Loucy (cell line): Measurements from ENCODE around the gene CLEC16A.

Experiments
- H2AFZ ChIP-seq: fragments of 200-600 bp; sonication (generic); 2 replicates; pipeline ENCODE4 v1.6.0; 2016; ENCODE audit warnings: antibody characterized with exemption, mild to moderate bottlenecking, low read length, moderate library complexity
- H3F3A ChIP-seq: fragments of 200-600 bp; 2 replicates; pipeline ENCODE4 v1.6.0; 2016; ENCODE audit warnings: antibody characterized with exemption, low read depth, mild to moderate bottlenecking
- H3K27me3 ChIP-seq: fragments of 200-600 bp; sonication (generic); 2 replicates; pipeline ENCODE4 v1.6.1; 2014; ENCODE audit warnings: low read length, mild to moderate bottlenecking; ENCODE audit not compliant: insufficient read depth, poor library complexity, severe bottlenecking
- H3K36me3 ChIP-seq: fragments of 200-600 bp; sonication (generic); 2 replicates; pipeline ENCODE4 v1.6.1; 2016; ENCODE audit warnings: low read length; ENCODE audit not compliant: insufficient read depth
- H3K4me1 ChIP-seq: fragments of 200-600 bp; sonication (generic); 2 replicates; pipeline ENCODE4 v1.5.1; 2014; ENCODE audit warnings: low read length, mild to moderate bottlenecking; ENCODE audit not compliant: insufficient read depth, poor library complexity, severe bottlenecking
- H3K4me2 ChIP-seq: fragments of 200-600 bp; sonication (generic); 2 replicates; pipeline ENCODE4 v1.6.0; 2014; ENCODE audit warnings: antibody characterized with exemption, low read length, low read depth, mild to moderate bottlenecking; ENCODE audit not compliant: poor library complexity, severe bottlenecking
- H3K4me3 ChIP-seq: fragments of 200-600 bp; sonication (generic); 2 replicates; pipeline ENCODE4 v1.5.1; 2014; ENCODE audit warnings: low read length, mild to moderate bottlenecking, mixed read lengths; ENCODE audit not compliant: poor library complexity, severe bottlenecking
- H3K79me2 ChIP-seq: fragments of 200-600 bp; sonication (generic); 2 replicates; pipeline ENCODE4 v1.6.1; 2014; ENCODE audit warnings: low read length; ENCODE audit not compliant: insufficient read depth
- H3K9ac ChIP-seq: fragments of 200-600 bp; sonication (generic); 2 replicates; pipeline ENCODE4 v1.6.0; 2014; ENCODE audit warnings: mild to moderate bottlenecking, low read depth, low read length, moderate library complexity; ENCODE audit not compliant: poor library complexity, severe bottlenecking
- H3K9me2 ChIP-seq: fragments of 200-600 bp; sonication (generic); replicated peaks from 2 replicates; pipeline ENCODE4 v1.6.1; 2016; ENCODE audit warnings: low read depth, low read length, mixed read lengths
- H3K9me3 ChIP-seq: fragments of 200-600 bp; sonication (generic); 2 replicates; pipeline ENCODE4 v1.6.1; 2014; ENCODE audit warnings: mild to moderate bottlenecking, antibody characterized with exemption, low read length, low read depth; ENCODE audit not compliant: insufficient read depth
- H4K20me1 ChIP-seq: fragments of 200-600 bp; sonication (generic); 2 replicates; pipeline ENCODE4 v1.6.0; 2014; ENCODE audit warnings: antibody characterized with exemption, low read length, mild to moderate bottlenecking; ENCODE audit not compliant: insufficient read depth, poor library complexity, severe bottlenecking
- CTCF ChIP-seq: fragments of 200-600 bp; sonication (generic); conservative IDR thresholded peaks from 2 replicates; pipeline ENCODE4 v1.5.1; 2014; ENCODE audit warnings: mild to moderate bottlenecking, antibody characterized with exemption, low read length
- EZH2phosphoT487 ChIP-seq: fragments of 200-600 bp; IDR thresholded peaks from 2 replicates; pipeline ENCODE4 v1.6.1; 2018; ENCODE audit warnings: antibody characterized with exemption, mild to moderate bottlenecking, moderate library complexity, borderline replicate concordance

CLEC16A gene

GRCh38 chr16:10944249-10945064 is at the start of gene CLEC16A:
TSS of gene CLEC16A (plus strand) at chr16:10944564. CDS start at chr16:10944718, 154 bp downstream.
- no peaks in the 10 kb centered on the region for H3K27me3 ChIP-seq
- peaks cover 11% of the 10 kb centered on the region for H4K20me1 ChIP-seq
- peak within 1 kb of the TSS; percentile 82 for H3K4me3 ChIP-seq
- peak within 1 kb of the TSS; percentile 60; the same call in 1 of the 2 replicates for H2AFZ ChIP-seq
- H3K9me2 ChIP-seq, result no peaks in the 10 kb centered on the region
- peaks cover 2% of the 10 kb centered on the region; the same call in 1 of the 2 replicates for H3F3A ChIP-seq
- peaks cover 28% of the 10 kb centered on the region for H3K4me1 ChIP-seq
- no peaks in the 10 kb centered on the region for H3K9me3 ChIP-seq
- peak within 1 kb of the TSS; percentile 76 for H3K9ac ChIP-seq
- no peak for TF ChIP-seq EZH2phosphoT487
- TF ChIP-seq CTCF, result no peak
- peak within 1 kb of the TSS; percentile 77 for H3K4me2 ChIP-seq
- H3K79me2 ChIP-seq, result peaks cover 43% of the 10 kb centered on the region; the same call in 1 of the 2 replicates
- no peaks in the 10 kb centered on the region for H3K36me3 ChIP-seq

GRCh38 chr16:10895053-10895946 is 49.1 kb upstream of the CLEC16A start:
- no peaks in the 10 kb centered on the region for H3K4me1 ChIP-seq
- H3K27me3 ChIP-seq, result no peaks in the 10 kb centered on the region
- H3K9me2 ChIP-seq, result no peaks in the 10 kb centered on the region
- no peaks in the 10 kb centered on the region for H3F3A ChIP-seq
- H3K4me3 ChIP-seq, result no peak overlapping the region
- no peak overlapping the region for H2AFZ ChIP-seq
- H3K4me2 ChIP-seq, result no peak overlapping the region
- H3K79me2 ChIP-seq, result no peaks in the 10 kb centered on the region
- no peak overlapping the region for H3K9ac ChIP-seq
- H4K20me1 ChIP-seq, result no peaks in the 10 kb centered on the region
- H3K36me3 ChIP-seq, result no peaks in the 10 kb centered on the region
- TF ChIP-seq EZH2phosphoT487 (no peak), CTCF (no peak)
- H3K9me3 ChIP-seq, result no peaks in the 10 kb centered on the region

- H3K4me3 ChIP-seq, result no peak overlapping the region
- no peaks in the 10 kb centered on the region for H3K4me1 ChIP-seq
- no peaks in the 10 kb centered on the region for H3K9me2 ChIP-seq
- H3K4me2 ChIP-seq, result no peak overlapping the region
- H3K9me3 ChIP-seq, result no peaks in the 10 kb centered on the region
- H2AFZ ChIP-seq, result no peak overlapping the region
- no peak overlapping the region for H3K9ac ChIP-seq
- H3K36me3 ChIP-seq, result no peaks in the 10 kb centered on the region
- H3K79me2 ChIP-seq, result no peaks in the 10 kb centered on the region
- no peaks in the 10 kb centered on the region for H4K20me1 ChIP-seq
- TF ChIP-seq EZH2phosphoT487 (no peak), CTCF (no peak)
- H3K27me3 ChIP-seq, result no peaks in the 10 kb centered on the region
- H3F3A ChIP-seq, result no peaks in the 10 kb centered on the region
Observed at GRCh38 chr16:10896165-10896564, 48.2 kb upstream of the CLEC16A start.
